ENCODE results near the gene PRPH. TPM values are rescaled to one million over a fixed set of nuclear protein-coding genes. Genes with fewer than 3 reads are reported as not detected.
"Not testable (repeated sequence)": the region's sequence is repeated elsewhere in the genome, so short reads cannot be mapped to it uniquely, and the experiment has no call there.

PRPH gene
- polyA plus RNA-seq, 2 of the 4 experiments (the other 2 are of a cell fraction), result 0.50 to 1.7 TPM

DNA sequence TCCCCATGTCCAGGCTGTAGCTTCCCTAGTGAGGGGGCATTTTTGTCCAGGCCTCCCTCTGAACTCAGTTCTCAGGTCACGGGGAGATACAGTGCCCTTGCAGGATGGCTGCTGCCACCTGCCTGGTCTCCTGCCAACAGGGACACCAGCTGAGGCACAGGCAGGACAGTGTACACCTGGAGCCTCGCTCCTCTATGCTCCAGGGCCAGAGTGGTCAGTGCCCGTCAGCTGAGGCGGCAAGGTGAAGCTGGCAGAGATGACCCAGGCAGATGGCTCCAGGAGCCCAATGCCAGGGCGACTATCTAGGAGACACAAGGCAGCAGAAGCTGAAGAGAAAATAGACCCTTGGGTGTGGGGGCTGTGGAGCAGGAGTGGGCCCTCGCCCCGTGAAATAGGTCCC lies 17.5 kb upstream of the PRPH start:
- POLR2A ChIA-PET, result interaction anchor here (1.3 kb wide), 1 partner anchor 12 kb away, joined by 3 read pairs; no protein-coding TSS in a partner anchor
- no peaks in the 10 kb centered on the region for H3K9me3 ChIP-seq
- H3K4me3 ChIP-seq, result no peak overlapping the region
- TF ChIP-seq ZSCAN20 (CRISPR knock-in tag; IDR thresholded peaks at IDR 0.05), result no peak
- TF ChIP-seq EHF (CRISPR knock-in tag; IDR thresholded peaks at IDR 0.05), result no peak
- TF ChIP-seq CBX2 (IDR thresholded peaks at IDR 0.05; ENCODE audit: borderline replicate concordance, low read depth), result no peak
- no peak for TF ChIP-seq BHLHE40 (IDR thresholded peaks at IDR 0.05; ENCODE audit: low read depth, low read length)
- no peak for TF ChIP-seq RNF2 (IDR thresholded peaks at IDR 0.05; ENCODE audit: borderline replicate concordance, low read depth)
- TF ChIP-seq TFCP2L1 (CRISPR knock-in tag; IDR thresholded peaks at IDR 0.05), result no peak
- H3K27ac ChIP-seq, result no peak overlapping the region
- FAIRE-seq, result no peak
- no peaks in the 10 kb centered on the region for H3K4me1 ChIP-seq
- peak; percentile 1; a peak in 2 of 6 replicates for ATAC-seq
- CTCF ChIA-PET, result interaction anchor here (0.5 to 4.9 kb wide), 9 partner anchors 9 to 1327 kb away, joined by 3 to 41 read pairs (median 7); partner anchors contain the start of gene PRPH
- 91% methylated on average over 7 of the region's 7 CpGs for WGBS (ENCODE audit: missing lambda C conversion rate)
- DNase-seq (ENCODE audit: low read depth in 1 of 2, low spot score in 1 of 2), result no peak
- no peak overlapping the region for H3K4me2 ChIP-seq

DNA sequence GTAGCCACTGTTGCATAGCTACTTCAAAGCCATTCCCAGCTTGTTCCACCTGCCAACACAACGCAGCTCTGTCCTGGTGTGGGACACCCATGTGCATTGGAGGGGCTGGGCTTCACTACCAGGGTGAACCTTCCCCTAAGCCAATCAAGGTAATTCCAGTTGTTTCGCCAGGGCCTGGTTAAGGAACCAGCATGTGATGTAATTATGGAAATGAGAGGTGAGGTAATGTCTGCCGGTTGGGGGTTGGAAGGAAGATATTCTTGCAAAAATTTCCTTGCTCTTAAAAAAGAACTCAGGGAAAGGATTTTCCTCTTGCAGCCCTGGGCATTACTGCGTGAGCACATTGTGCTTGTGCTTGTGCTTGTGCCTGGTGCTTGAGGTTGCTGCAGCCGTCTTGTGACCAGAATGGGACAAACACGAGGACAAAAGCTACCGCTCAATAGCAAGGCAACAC lies 15.2 kb upstream of the PRPH start:
- ATAC-seq, result no peak
- no peak for FAIRE-seq
- Histone ChIP-seq H3K4me2 (no peak overlapping the region), H3K27ac (no peak overlapping the region), H3K4me1 (0 out of 3 replicates have a peak, but pooled peaks cover 9% of the 10 kb centered on the region), H3K9me3 (no peaks in the 10 kb centered on the region), H3K4me3 (no peak overlapping the region)
- CTCF ChIA-PET, result interaction anchor here (1.1 to 2.3 kb wide), 5 partner anchors 9 to 78 kb away, joined by 3 to 18 read pairs (median 6); partner anchors contain the start of gene PRPH
- 75% methylated on average over 7 of the region's 7 CpGs for WGBS (ENCODE audit: missing lambda C conversion rate)
- TF ChIP-seq, protein P1, sequence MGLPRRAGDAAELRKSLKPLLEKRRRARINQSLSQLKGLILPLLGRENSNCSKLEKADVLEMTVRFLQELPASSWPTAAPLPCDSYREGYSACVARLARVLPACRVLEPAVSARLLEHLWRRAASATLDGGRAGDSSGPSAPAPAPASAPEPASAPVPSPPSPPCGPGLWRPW (IDR thresholded peaks at IDR 0.05), result no peak
- TF ChIP-seq MAZ (IDR thresholded peaks at IDR 0.05; ENCODE audit: borderline replicate concordance, low read depth, low read length), result no peak
- TF ChIP-seq HDAC2 (IDR thresholded peaks at IDR 0.05), result no peak
- TF ChIP-seq RFX5 (IDR thresholded peaks at IDR 0.05), result no peak
- TF ChIP-seq ESRRA (IDR thresholded peaks at IDR 0.05; ENCODE audit: borderline replicate concordance, low read length), result no peak
- no peak for TF ChIP-seq RCOR1 (IDR thresholded peaks at IDR 0.05; ENCODE audit: low read depth, low read length)
- no peak for TF ChIP-seq HEYL (CRISPR knock-in tag; IDR thresholded peaks at IDR 0.05)
- no peak for TF ChIP-seq HOXB13 (CRISPR knock-in tag; IDR thresholded peaks at IDR 0.05; ENCODE audit: low read depth)
- no peak for DNase-seq (ENCODE audit: low read depth in 1 of 2, low spot score in 1 of 2)
- POLR2A ChIA-PET, result no interaction called here

DNA sequence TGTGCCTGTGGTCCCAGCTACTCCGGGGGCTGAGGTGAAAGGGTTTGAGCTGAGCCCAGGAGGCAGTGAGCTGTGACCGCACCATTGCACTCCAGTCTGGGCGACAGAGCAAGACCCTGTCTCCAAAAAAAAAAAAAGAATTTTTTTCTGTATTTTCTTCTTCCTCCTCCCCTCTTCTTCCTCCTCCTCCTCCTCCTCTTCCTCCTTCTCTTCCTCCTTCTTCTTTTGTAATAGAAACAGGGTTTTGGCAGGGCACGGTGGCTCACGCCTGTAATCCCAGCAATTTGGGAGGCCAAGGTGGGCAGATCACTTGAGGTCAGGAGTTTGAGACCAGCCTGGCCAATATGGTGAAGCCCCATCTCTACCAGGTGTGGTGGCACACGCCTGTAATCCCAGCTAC lies 14.4 kb upstream of the PRPH start:
- DNase-seq (ENCODE audit: low read depth in 1 of 2, low spot score in 1 of 2); POLR2A ChIA-PET; H3K9me3 ChIP-seq; H3K27ac ChIP-seq; H3K4me3 ChIP-seq; H3K4me2 ChIP-seq; H3K4me1 ChIP-seq; FAIRE-seq; ATAC-seq: not testable (repeated sequence)
- CTCF ChIA-PET, result interaction anchor here (1.4 to 2.3 kb wide), 4 partner anchors 8 to 77 kb away, joined by 4 to 18 read pairs (median 8); partner anchors contain the start of gene PRPH
- 90% methylated on average over 6 of the region's 6 CpGs for WGBS (ENCODE audit: missing lambda C conversion rate)

DNA sequence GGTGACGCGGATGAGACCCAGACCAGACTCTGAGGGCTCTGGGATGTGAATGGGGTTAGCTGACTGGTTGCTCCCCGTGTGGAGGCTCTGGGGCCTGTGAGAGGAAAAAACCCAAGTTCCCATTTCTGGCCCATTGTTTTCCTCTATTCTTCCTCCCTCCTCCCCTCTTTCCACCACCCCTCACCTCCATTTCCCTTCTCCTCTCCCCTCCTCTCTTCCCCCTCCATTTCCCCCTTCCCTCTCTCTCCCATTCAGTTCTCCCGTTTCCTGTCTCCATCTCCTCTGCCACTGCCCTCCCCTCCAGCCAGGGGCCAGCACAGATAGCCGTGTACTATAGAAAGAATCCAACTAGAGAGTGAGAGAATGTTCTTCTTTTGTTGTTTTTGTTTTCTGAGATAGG lies 12.6 kb upstream of the PRPH start:
- Histone ChIP-seq H3K9me3 (no peaks in the 10 kb centered on the region), H3K27ac (0 out of 6 replicates have a peak overlapping the region, but pooled peaks of 1 of the 2 experiments have one; percentile 28), H3K4me1 (0 out of 3 replicates have a peak, but pooled peaks cover 9% of the 10 kb centered on the region), H3K4me3 (no peak overlapping the region), H3K4me2 (no peak overlapping the region)
- no peak for FAIRE-seq
- no peak for TF ChIP-seq HEYL (CRISPR knock-in tag; IDR thresholded peaks at IDR 0.05)
- no peak for TF ChIP-seq RFX5 (IDR thresholded peaks at IDR 0.05)
- no peak for TF ChIP-seq JUN (IDR thresholded peaks at IDR 0.05)
- no peak for ATAC-seq
- ChIA-PET POLR2A (no interaction called here), CTCF (interaction anchor here (0.9 to 9.0 kb wide), 4 partner anchors 13 to 60 kb away, joined by 3 to 120 read pairs (median 3); partner anchors contain the start of gene PRPH)
- WGBS (ENCODE audit: missing lambda C conversion rate), result 81% methylated on average over 5 of the region's 5 CpGs
- DNase-seq (ENCODE audit: low read depth in 1 of 2, low spot score in 1 of 2), result no peak

DNA sequence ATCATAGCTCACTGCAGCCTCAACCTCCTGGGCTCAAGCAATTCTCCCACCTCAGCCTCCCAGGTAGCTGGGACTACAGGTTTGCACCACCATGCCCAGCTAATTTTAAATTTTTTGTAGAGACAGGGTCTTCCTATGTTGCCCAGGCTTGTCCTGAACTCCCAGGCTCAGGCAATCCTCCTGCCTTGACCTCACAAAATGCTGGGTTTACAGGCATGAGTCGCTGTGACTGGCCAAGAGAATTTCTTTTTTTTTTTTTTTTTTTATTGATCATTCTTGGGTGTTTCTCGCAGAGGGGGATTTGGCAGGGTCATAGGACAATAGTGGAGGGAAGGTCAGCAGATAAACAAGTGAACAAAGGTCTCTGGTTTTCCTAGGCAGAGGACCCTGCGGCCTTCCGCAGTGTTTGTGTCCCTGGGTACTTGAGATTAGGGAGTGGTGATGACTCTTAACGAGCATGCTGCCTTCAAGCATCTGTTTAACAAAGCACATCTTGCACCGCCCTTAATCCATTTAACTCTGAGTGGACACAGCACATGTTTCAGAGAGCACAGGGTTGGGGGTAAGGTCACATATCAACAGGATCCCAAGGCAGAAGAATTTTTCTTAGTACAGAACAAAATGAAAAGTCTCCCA lies 12.1 kb upstream of the PRPH start:
- H3K4me3 ChIP-seq; ATAC-seq; DNase-seq (ENCODE audit: low read depth in 1 of 2, low spot score in 1 of 2); H3K9me3 ChIP-seq; FAIRE-seq; H3K4me2 ChIP-seq; H3K4me1 ChIP-seq; POLR2A ChIA-PET: not testable (repeated sequence)
- H3K27ac ChIP-seq, result 0 out of 6 replicates have a peak overlapping the region, but pooled peaks of 1 of the 2 experiments have one; percentile 28
- CTCF ChIA-PET, result interaction anchor here (0.9 to 15.6 kb wide), 5 partner anchors 13 to 60 kb away, joined by 3 to 164 read pairs (median 3); partner anchors contain the start of gene PRPH
- 59% methylated on average over 3 of the region's 6 CpGs for WGBS (ENCODE audit: missing lambda C conversion rate)

Measured in A549 (cell line).